ENCODE measurements around the gene ZNF839.
"Not testable (repeated sequence)": the region's sequence is repeated elsewhere in the genome, so short reads cannot be mapped to it uniquely, and the experiment has no call there.

Gene ZNF839

DNA sequence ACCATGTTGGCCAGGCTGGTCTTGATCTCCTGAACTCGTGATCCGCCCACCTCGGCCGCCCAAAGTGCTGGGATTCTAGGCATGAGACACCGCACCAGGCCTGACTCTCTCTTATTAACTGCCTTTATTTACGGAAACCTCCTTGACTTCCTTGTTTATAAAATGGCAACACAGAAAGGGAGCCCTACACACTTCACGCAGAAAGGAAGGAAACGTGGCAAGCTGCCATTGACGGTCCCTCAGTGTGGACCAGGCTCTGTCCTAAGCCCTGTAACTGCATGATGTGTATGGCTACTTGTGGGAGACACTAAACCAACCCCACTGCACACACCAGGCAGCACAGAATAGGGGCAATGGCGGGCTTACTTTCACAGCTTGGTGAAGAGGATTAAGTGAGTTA, 31.5 kb downstream of the ZNF839 start:
- TF ChIP-seq CTCF (IDR thresholded peaks at IDR 0.05; ENCODE audit: borderline replicate concordance, extremely low read depth, low read length, poor library complexity, severe bottlenecking) (no peak), EZH2 (IDR thresholded peaks at IDR 0.05; ENCODE audit: borderline replicate concordance, low read depth, low read length, severe bottlenecking) (no peak)
- no peak for ATAC-seq (ENCODE audit: insufficient read depth, low read depth)
- H3K4me3 ChIP-seq (ENCODE audit: low read depth in 1 of 2, low read length in 2 of 2), result no peak overlapping the region
- H3K27ac ChIP-seq (ENCODE audit: low read length), result no peak overlapping the region
- H3K9ac ChIP-seq (ENCODE audit: low read depth, low read length), result no peak overlapping the region
- H3K36me3 ChIP-seq (ENCODE audit: insufficient read depth, low read length), result peaks cover 64% of the 10 kb centered on the region
- H3K9me3 ChIP-seq (ENCODE audit: insufficient read depth, low read length, severe bottlenecking), result no peaks in the 10 kb centered on the region
- no peak for DNase-seq
- H4K20me1 ChIP-seq (ENCODE audit: insufficient read depth, low read length), result no peaks in the 10 kb centered on the region
- no peaks in the 10 kb centered on the region for H3K4me1 ChIP-seq (ENCODE audit: insufficient read depth, low read length)
- H3K79me2 ChIP-seq (ENCODE audit: insufficient read depth, low read length), result no peaks in the 10 kb centered on the region
- no peaks in the 10 kb centered on the region for H3K27me3 ChIP-seq (ENCODE audit: insufficient read depth, low read length, poor library complexity)
- H2AFZ ChIP-seq (ENCODE audit: low read depth, low read length), result no peak overlapping the region
- H3K4me2 ChIP-seq (ENCODE audit: insufficient read depth, low read length), result no peak overlapping the region

DNA sequence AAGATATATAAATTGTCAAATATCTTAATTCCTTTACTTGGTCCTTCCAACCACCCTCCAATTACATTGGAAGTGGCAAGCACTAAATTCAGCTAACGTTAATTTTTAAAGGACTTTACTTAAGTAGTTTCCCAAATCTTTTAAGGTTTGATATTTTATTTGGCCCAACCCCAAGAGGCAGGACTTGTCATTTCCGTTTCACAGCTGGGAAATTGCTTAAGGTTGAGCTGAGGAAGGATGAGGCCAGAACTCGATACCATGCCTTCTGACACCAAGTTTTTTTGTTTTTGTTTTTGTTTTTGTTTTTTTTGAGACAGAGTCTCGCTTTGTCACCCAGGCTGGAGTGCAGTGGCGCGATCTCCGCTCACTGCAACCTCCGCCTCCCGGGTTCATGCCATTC, 32.0 kb downstream of the ZNF839 start:
- not testable (repeated sequence) for ATAC-seq (ENCODE audit: insufficient read depth, low read depth); H3K9me3 ChIP-seq (ENCODE audit: insufficient read depth, low read length, severe bottlenecking); H3K27ac ChIP-seq (ENCODE audit: low read length)

GRCh38 chr14:102352213-102352612, 32.7 kb downstream of the ZNF839 start:
- no peak for ATAC-seq (ENCODE audit: insufficient read depth, low read depth)
- DNase-seq, result no peak
- Histone ChIP-seq H3K79me2 (ENCODE audit: insufficient read depth, low read length) (no peaks in the 10 kb centered on the region), H4K20me1 (ENCODE audit: insufficient read depth, low read length) (no peaks in the 10 kb centered on the region), H3K4me2 (ENCODE audit: insufficient read depth, low read length) (no peak overlapping the region), H2AFZ (ENCODE audit: low read depth, low read length) (no peak overlapping the region), H3K9me3 (ENCODE audit: insufficient read depth, low read length, severe bottlenecking) (no peaks in the 10 kb centered on the region), H3K36me3 (ENCODE audit: insufficient read depth, low read length) (peaks cover 61% of the 10 kb centered on the region), H3K9ac (ENCODE audit: low read depth, low read length) (no peak overlapping the region), H3K27ac (ENCODE audit: low read length) (no peak overlapping the region), H3K4me1 (ENCODE audit: insufficient read depth, low read length) (no peaks in the 10 kb centered on the region), H3K27me3 (ENCODE audit: insufficient read depth, low read length, poor library complexity) (no peaks in the 10 kb centered on the region), H3K4me3 (ENCODE audit: low read depth in 1 of 2, low read length in 2 of 2) (no peak overlapping the region)
- no peak for TF ChIP-seq EZH2 (IDR thresholded peaks at IDR 0.05; ENCODE audit: borderline replicate concordance, low read depth, low read length, severe bottlenecking)
- no peak for TF ChIP-seq CTCF (IDR thresholded peaks at IDR 0.05; ENCODE audit: borderline replicate concordance, extremely low read depth, low read length, poor library complexity, severe bottlenecking)

More for the DNA sequence above, 32.0 kb downstream of the ZNF839 start:
- not testable (repeated sequence) for H3K9ac ChIP-seq (ENCODE audit: low read depth, low read length); H3K4me1 ChIP-seq (ENCODE audit: insufficient read depth, low read length); H3K27me3 ChIP-seq (ENCODE audit: insufficient read depth, low read length, poor library complexity); H3K4me2 ChIP-seq (ENCODE audit: insufficient read depth, low read length); H3K79me2 ChIP-seq (ENCODE audit: insufficient read depth, low read length); H3K4me3 ChIP-seq (ENCODE audit: low read depth in 1 of 2, low read length in 2 of 2); H2AFZ ChIP-seq (ENCODE audit: low read depth, low read length); DNase-seq; H4K20me1 ChIP-seq (ENCODE audit: insufficient read depth, low read length)
- peaks cover 65% of the 10 kb centered on the region for H3K36me3 ChIP-seq (ENCODE audit: insufficient read depth, low read length)

GRCh38 chr14:102353126-102353619, 33.6 kb downstream of the ZNF839 start:
- TF ChIP-seq EZH2 (IDR thresholded peaks at IDR 0.05; ENCODE audit: borderline replicate concordance, low read depth, low read length, severe bottlenecking), result no peak
- TF ChIP-seq CTCF (IDR thresholded peaks at IDR 0.05; ENCODE audit: borderline replicate concordance, extremely low read depth, low read length, poor library complexity, severe bottlenecking), result no peak
- Histone ChIP-seq H3K4me3 (ENCODE audit: low read depth in 1 of 2, low read length in 2 of 2) (no peak overlapping the region), H3K9me3 (ENCODE audit: insufficient read depth, low read length, severe bottlenecking) (no peaks in the 10 kb centered on the region), H3K36me3 (ENCODE audit: insufficient read depth, low read length) (peaks cover 60% of the 10 kb centered on the region), H2AFZ (ENCODE audit: low read depth, low read length) (no peak overlapping the region), H3K9ac (ENCODE audit: low read depth, low read length) (no peak overlapping the region), H3K4me1 (ENCODE audit: insufficient read depth, low read length) (no peaks in the 10 kb centered on the region), H3K27ac (ENCODE audit: low read length) (no peak overlapping the region), H4K20me1 (ENCODE audit: insufficient read depth, low read length) (no peaks in the 10 kb centered on the region), H3K27me3 (ENCODE audit: insufficient read depth, low read length, poor library complexity) (no peaks in the 10 kb centered on the region), H3K4me2 (ENCODE audit: insufficient read depth, low read length) (no peak overlapping the region), H3K79me2 (ENCODE audit: insufficient read depth, low read length) (no peaks in the 10 kb centered on the region)
- ATAC-seq (ENCODE audit: insufficient read depth, low read depth) (no peak), DNase-seq (no peak)
